GM18519 (cell line): ENCODE measurements around the gene C5orf46.
"Not testable (repeated sequence)": the region's sequence is repeated elsewhere in the genome, so short reads cannot be mapped to it uniquely, and the experiment has no call there.

Source experiments
- ATAC-seq: cut with Tn5 transposase; IDR thresholded peaks from one replicate; pipeline ENCODE4 v1.9.1; 2021; ENCODE audit warnings: mild to moderate bottlenecking, moderate library complexity; ENCODE audit not compliant: unreplicated experiment, low FRiP score

The C5orf46 gene

DNA sequence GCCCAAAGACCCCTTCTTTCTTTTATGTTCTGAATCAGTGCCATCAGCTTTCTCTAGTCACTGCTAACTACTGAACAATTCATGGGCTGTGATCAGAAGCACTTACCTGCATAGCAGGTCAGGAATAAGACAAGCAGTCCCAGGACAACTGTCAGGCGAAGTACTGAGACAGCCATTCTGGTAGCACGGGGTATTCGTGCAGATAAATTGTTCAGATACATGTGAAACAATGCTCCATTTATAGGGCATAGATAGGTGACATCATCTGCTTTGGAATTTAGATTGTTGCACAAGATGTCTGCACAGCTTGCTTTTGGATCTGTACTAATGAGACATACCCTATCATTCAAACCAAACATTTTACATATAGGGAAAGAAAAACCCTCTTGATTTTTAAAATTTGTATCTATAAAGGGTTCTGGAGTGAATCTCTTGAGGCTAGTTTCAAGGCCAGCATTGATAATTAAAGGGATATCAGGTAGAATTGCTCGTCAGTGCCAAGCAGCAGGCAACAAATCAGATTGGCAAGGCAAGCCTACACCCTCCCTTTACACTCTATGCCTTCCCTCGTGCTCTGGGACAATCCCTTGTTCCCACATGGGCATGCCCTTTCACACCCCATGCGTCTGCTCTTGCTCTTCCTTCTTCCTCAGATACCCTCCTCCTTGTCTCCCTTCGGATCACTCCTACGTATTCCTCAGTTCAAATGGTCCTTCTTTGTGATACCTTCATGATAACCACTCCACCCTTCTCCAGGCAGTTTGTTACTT is at the start of gene C5orf46:
C5orf46 (minus strand) TSS at position 213 of the 770 bp plus-strand sequence; CDS start at position 176, 37 bp downstream.
- ATAC-seq: no peak

GRCh38 chr5:147954971-147955370 is 48.6 kb upstream of the C5orf46 start:
- no peak for ATAC-seq

DNA sequence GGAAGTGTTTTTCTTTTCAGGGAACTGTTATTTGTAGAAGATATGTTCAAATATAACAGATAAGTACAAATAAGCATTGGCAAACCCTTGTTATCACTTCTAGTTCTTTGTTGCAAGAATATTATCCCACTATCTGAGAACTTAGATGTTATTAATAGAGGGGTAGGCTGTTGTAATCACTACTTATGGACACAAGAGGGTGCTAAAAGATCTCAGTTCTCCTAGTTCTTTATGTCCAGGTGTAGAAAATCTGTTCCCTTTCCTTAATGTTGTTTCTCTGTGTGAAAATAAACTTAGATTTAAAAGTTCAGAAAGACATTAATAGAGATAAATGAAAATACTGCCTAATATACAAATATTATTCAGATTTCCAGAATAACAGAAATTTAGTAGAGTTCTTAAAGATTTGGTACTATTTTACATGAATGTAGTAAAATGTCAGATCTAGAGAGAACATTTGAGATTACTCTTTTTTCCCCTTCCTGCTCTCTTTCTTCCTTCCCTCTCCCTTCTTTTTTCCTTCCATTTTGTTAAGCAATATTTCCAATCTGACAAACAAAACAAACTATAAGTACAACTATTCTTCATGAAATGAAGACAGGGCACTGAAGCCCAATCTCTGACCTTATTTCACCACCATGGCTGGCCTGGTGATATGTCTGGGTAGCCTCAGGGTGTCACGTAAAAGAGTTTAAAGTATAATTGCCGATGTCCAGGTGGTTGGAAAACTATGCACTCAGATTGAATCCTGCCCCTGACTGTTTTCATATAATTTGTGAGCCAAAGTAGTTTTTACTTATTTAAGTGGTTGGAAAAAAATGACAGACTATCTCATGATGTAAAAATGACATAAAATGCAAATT is 43.6 kb upstream of the C5orf46 start:
- ATAC-seq: peak; percentile 92

DNA sequence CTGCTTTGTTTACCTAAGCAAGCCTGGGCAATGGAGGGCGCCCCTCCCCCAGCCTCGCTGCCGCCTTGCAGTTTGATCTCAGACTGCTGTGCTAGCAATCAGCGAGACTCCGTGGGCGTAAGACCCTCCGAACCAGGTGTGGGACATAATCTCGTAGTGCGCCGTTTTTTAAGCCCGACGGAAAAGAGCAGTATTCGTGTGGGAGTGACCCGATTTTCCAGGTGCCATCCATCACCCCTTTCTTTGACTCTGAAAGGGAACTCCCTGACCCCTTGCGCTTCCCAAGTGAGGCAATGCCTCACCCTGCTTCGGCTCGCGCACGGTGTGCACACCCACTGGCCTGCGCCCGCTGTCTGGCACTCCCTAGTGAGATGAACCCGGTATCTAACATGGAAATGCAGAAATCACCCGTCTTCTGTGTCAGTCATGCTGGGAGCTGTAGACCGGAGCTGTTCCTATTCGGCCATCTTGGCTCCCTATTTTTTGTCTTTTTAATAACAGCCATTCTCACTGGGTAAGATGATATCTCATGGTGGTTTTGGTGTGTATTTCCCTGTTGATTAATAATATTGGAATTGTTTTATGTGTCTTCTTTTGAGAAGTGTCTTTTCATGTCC is 40.4 kb upstream of the C5orf46 start:
- ATAC-seq: not testable (repeated sequence)

DNA sequence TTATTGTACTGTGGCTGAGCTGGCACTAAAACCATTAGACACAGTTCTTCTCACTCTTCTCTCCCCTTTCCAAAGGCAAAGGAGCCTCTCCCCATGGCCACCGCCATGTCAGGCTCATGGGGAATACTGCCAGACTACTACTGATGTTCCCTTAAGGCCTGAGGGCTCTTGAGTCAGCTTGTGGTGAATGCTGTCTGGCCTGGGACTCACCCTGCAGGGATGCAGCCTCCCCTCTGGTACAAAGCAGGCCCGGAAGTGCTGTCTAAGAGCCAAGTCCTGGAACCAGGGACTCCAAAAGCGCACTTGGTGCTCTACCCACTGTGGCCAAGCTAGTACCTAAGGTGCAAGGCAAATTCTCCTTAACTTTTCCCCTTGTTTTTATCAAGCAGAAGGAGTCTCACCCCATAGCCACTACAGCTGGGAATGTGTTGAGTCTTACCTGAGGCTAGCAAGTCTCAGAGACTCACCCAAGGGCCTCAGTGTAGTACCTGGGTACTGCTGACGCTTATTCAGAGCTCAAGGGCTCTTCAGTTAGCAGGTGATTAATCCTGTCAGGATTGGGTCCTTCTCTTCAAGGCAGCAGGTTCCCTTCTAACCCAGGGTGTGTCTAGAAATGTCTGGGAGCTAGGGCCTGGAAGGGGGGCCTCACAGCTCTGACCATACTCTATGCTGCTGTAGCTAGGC is 33.2 kb upstream of the C5orf46 start:
- no peak for ATAC-seq

GRCh38 chr5:147935032-147935431 is 28.7 kb upstream of the C5orf46 start:
- no peak for ATAC-seq

- ATAC-seq: peak; percentile 93
Observed at GRCh38 chr5:147930769-147931168, 24.4 kb upstream of the C5orf46 start.

DNA sequence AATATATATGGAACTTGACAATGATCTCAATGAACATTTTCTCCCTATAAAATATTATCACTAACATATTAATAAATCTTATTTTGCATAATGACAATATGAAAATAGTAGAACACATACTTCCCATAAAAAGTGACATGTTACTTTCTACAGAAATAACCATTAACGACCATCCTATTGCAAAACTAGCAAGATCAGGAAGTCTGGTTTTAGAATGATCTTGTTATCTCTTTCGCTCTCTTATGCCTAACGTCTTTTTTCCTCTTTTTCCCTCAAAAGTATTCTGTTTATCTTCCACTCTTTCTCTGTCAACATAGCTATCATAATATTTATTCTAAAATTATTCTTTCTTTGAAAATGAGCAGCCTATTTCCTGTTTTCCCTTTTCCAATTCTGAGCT is 21.6 kb upstream of the C5orf46 start:
- ATAC-seq: no peak

GRCh38 chr5:147925020-147925419 is 18.7 kb upstream of the C5orf46 start:
- ATAC-seq: no peak

DNA sequence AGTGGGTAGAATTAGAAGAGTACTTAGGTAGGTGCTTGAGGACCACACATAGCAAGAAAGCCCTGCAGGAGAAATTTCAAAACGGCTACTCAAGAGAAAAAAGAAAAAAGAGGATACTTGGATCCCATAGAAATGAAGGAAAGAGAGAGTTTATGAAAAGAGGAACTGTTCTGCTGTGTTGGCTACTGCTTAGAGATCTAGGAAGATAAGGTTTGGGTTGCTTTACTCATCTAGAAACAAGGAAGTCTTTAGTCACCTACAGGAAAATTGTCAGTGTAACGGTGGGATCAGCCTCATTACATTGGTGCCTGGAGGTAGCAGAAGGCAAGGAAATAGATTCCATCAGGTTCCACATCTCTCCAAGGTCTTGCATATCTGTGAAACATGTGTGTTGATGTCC is 14.8 kb upstream of the C5orf46 start:
- ATAC-seq: no peak

- no peak for ATAC-seq
Observed at GRCh38 chr5:147920420-147921030, 14.2 kb upstream of the C5orf46 start.

DNA sequence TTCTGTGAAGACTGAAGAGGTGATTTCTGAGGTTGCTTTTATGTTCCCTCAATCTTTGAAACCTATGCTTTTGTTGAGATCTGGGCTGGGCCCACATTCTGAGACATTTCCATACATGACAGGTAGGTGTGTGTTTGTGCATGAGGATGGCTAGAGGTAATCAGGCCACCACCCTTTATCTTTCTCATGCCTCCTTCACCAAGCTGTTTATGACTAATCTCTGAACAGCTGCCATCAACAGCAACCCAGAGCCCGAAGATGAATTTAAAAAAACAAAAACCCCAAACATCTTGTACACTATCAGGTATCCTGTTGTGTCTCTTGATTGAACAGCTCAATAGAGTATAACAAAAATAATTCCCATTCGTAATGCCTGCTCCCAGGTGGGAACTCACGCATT is 12.6 kb upstream of the C5orf46 start:
- ATAC-seq: no peak

DNA sequence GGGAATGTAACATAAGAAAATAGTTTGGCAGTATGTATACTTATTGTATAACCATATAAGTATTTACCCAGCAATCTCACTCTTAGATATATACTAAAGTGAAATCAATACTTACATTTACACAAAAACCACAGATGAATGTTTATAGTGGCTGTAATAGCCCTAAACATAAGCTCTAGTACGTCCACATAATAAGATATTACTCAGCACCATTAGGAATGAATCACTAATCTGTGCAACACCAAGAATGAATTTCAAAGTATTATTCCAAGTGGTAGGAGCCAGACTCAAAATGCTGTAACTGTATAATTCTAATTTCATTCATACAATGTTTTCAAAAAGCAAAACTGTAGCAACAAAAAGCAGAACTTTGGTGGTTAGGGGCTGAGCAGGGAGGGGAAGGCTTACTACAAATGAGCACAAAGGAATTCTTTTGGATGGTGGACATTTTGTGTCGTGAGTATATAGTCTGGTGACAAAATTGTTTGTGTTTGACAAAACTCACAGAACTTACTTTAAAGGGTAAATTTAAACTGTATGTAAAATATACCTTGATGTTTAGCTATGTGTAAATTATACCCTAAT is 11.9 kb upstream of the C5orf46 start:
- ATAC-seq: no peak

- no peak for ATAC-seq
Observed at GRCh38 chr5:147913786-147914185, 7.4 kb upstream of the C5orf46 start.

GRCh38 chr5:147912011-147912410 is 5.7 kb upstream of the C5orf46 start:
- ATAC-seq: no peak

- ATAC-seq: no peak
Observed at GRCh38 chr5:147911427-147911826, 5.1 kb upstream of the C5orf46 start.

- no peak for ATAC-seq
Observed at GRCh38 chr5:147904110-147904509, 2.2 kb downstream of the C5orf46 start.

DNA sequence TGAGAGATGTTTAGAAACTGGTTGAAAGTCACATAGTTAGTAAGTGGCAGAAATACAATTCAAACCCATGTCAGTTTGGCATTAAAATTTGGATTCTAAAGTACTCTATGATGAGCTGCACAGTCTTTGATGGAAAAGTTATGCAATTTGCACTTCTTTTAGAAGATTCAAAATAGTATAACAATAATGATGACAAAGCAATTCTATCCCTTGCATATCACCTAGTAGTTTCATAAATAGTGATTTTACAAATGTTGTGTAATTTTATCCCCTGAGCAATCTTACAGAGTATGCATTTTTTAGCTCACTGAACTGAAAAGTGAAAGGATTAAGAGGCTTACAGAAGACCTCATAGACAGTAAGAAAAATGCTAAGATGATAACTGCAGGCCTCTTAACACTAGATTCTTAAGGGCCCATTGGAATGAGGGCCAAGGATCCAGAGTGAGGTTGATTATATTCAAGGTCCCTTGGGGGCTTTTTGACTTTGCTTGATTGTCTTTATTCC is 3.7 kb downstream of the C5orf46 start:
- ATAC-seq: no peak

GRCh38 chr5:147901599-147902039 is 4.7 kb downstream of the C5orf46 start:
- ATAC-seq: no peak
